H9 (cell line): ENCODE results near the gene CLCNKA. TPM values are rescaled to one million over a fixed set of nuclear protein-coding genes. Genes with fewer than 3 reads are reported as not detected.

Experiments used
- DNase-seq: peaks from one replicate; pipeline ENCODE4 v3.0.0-alpha.2; 2017
- H2AFZ ChIP-seq: one replicate; pipeline ENCODE4 v1.6.1; 2013; ENCODE audit warnings: mild to moderate bottlenecking, low read length, control low read depth, moderate library complexity
- H2AK5ac ChIP-seq: 2 replicates; pipeline ENCODE4 v1.6.1; 2013; ENCODE audit warnings: low read length, control low read depth, mixed read lengths; ENCODE audit not compliant: insufficient read length
- H2BK120ac ChIP-seq: one replicate; pipeline ENCODE4 v1.6.1; 2013; ENCODE audit warnings: low read depth, mild to moderate bottlenecking, low read length, control low read depth, inconsistent platforms; ENCODE audit not compliant: poor library complexity, severe bottlenecking
- H2BK12ac ChIP-seq: 2 replicates; pipeline ENCODE4 v1.6.1; 2013; ENCODE audit warnings: low read length, control low read depth, mixed read lengths, low read depth; ENCODE audit not compliant: insufficient read length
- H2BK15ac ChIP-seq: 2 replicates; pipeline ENCODE4 v1.6.1; 2013; ENCODE audit warnings: low read depth, low read length, control low read depth
- H2BK20ac ChIP-seq: one replicate; pipeline ENCODE4 v1.6.1; 2013; ENCODE audit warnings: low read depth, mild to moderate bottlenecking, low read length, control low read depth, inconsistent platforms; ENCODE audit not compliant: poor library complexity, severe bottlenecking
- H2BK5ac ChIP-seq: 2 replicates; pipeline ENCODE4 v1.6.1; 2013; ENCODE audit warnings: low read length, control low read depth, mixed read lengths; ENCODE audit not compliant: insufficient read length
- H3K14ac ChIP-seq: 2 replicates; pipeline ENCODE4 v1.6.1; 2013; ENCODE audit warnings: low read length, control low read depth; ENCODE audit not compliant: insufficient read depth
- H3K18ac ChIP-seq: 2 replicates; pipeline ENCODE4 v1.6.1; 2013; ENCODE audit warnings: low read depth, mild to moderate bottlenecking, mixed read lengths, low read length, control low read depth; ENCODE audit not compliant: insufficient read length
- H3K23ac ChIP-seq: 2 replicates; pipeline ENCODE4 v1.6.1; 2013; ENCODE audit warnings: low read length, control low read depth, mixed read lengths, low read depth; ENCODE audit not compliant: insufficient read length
- H3K23me2 ChIP-seq: 2 replicates; pipeline ENCODE4 v1.6.1; 2013; ENCODE audit warnings: low read depth, mild to moderate bottlenecking, mixed read lengths, low read length, control low read depth; ENCODE audit not compliant: insufficient read length, poor library complexity, severe bottlenecking
- H3K27ac ChIP-seq: 2 replicates; pipeline ENCODE4 v1.5.1; 2013; ENCODE audit warnings: low read length, control low read depth, mixed read lengths, low read depth; ENCODE audit not compliant: insufficient read length
- H3K27me3 ChIP-seq: 2 replicates; pipeline ENCODE4 v1.6.1; 2013; ENCODE audit warnings: low read length, control low read depth, inconsistent platforms; ENCODE audit not compliant: insufficient read depth
- H3K4ac ChIP-seq: 2 replicates; pipeline ENCODE4 v1.6.1; 2013; ENCODE audit warnings: low read depth, mild to moderate bottlenecking, control low read depth, inconsistent platforms, low read length, moderate library complexity
- H3K4me1 ChIP-seq: 2 replicates; pipeline ENCODE4 v1.6.1; 2013; ENCODE audit warnings: low read length, control low read depth, inconsistent platforms; ENCODE audit not compliant: insufficient read depth
- H3K4me2 ChIP-seq: 2 replicates; pipeline ENCODE4 v1.6.1; 2013; ENCODE audit warnings: low read length, control low read depth, mixed read lengths; ENCODE audit not compliant: insufficient read length, insufficient read depth
- H3K56ac ChIP-seq: 2 replicates; pipeline ENCODE4 v1.6.1; 2013; ENCODE audit warnings: low read depth, mild to moderate bottlenecking, mixed read lengths, low read length, control low read depth; ENCODE audit not compliant: insufficient read length
- H3K79me1 ChIP-seq: 2 replicates; pipeline ENCODE4 v1.6.1; 2013; ENCODE audit warnings: low read depth, mild to moderate bottlenecking, moderate library complexity, low read length, control low read depth, inconsistent platforms; ENCODE audit not compliant: insufficient read depth, poor library complexity, severe bottlenecking
- H3K79me2 ChIP-seq: 2 replicates; pipeline ENCODE4 v1.6.1; 2013; ENCODE audit warnings: low read length, control low read depth, inconsistent platforms; ENCODE audit not compliant: insufficient read depth
- H3K9ac ChIP-seq: 2 replicates; pipeline ENCODE4 v1.6.1; 2013; ENCODE audit warnings: low read length, control low read depth, mixed read lengths; ENCODE audit not compliant: insufficient read length; ENCODE audit errors: extremely low read depth
- H3K9me3 ChIP-seq: one replicate; pipeline ENCODE4 v1.6.1; 2013; ENCODE audit warnings: low read depth, low read length, inconsistent platforms; ENCODE audit not compliant: control insufficient read depth
- H3T11ph ChIP-seq: one replicate; pipeline ENCODE4 v1.6.1; 2013; ENCODE audit warnings: mild to moderate bottlenecking, low read length, control low read depth, inconsistent platforms
- H4K20me1 ChIP-seq: one replicate; pipeline ENCODE4 v1.6.1; 2013; ENCODE audit not compliant: control insufficient read depth, insufficient read length, insufficient read depth
- H4K5ac ChIP-seq: 2 replicates; pipeline ENCODE4 v1.6.1; 2013; ENCODE audit warnings: low read depth, mild to moderate bottlenecking, mixed read lengths, low read length, control low read depth; ENCODE audit not compliant: insufficient read length
- H4K8ac ChIP-seq: replicated peaks from 2 replicates; pipeline ENCODE4 v1.6.1; 2013; ENCODE audit warnings: low read length, control low read depth, mixed read lengths, low read depth; ENCODE audit not compliant: insufficient read length
- H4K91ac ChIP-seq: 2 replicates; pipeline ENCODE4 v1.6.1; 2013; ENCODE audit warnings: low read depth, mild to moderate bottlenecking, moderate library complexity, mixed read lengths, low read length, control low read depth; ENCODE audit not compliant: insufficient read length
- H3K27ac Mint-ChIP-seq, 3 experiments: 2 replicates in 2 of 3; 3 replicates in 1 of 3; pipeline ENCODE4 v1.8.0; 2020 to 2021; ENCODE audit warnings: mixed read lengths in 3 of 3, mild to moderate bottlenecking in 1 of 3, moderate library complexity in 1 of 3
- H3K27me3 Mint-ChIP-seq: 2 replicates; pipeline ENCODE4 v1.8.0; 2021; ENCODE audit warnings: low read depth, mild to moderate bottlenecking, moderate library complexity, mixed read lengths
- H3K36me3 Mint-ChIP-seq, 3 experiments: 2 replicates in 2 of 3; 3 replicates in 1 of 3; pipeline ENCODE4 v1.8.0; 2020 to 2021; ENCODE audit warnings: low read depth in 3 of 3, mixed read lengths in 3 of 3; ENCODE audit not compliant: insufficient read depth in 1 of 3
- H3K4me1 Mint-ChIP-seq, 2 experiments: 2 replicates each; pipeline ENCODE4 v1.8.0; 2020; ENCODE audit warnings: mixed read lengths in 2 of 2
- H3K4me3 Mint-ChIP-seq, 2 experiments: 2 replicates in 1 of 2; 3 replicates in 1 of 2; pipeline ENCODE4 v1.8.0; 2020 to 2021; ENCODE audit warnings: mild to moderate bottlenecking in 2 of 2, mixed read lengths in 2 of 2, moderate library complexity in 1 of 2
- H3K9me3 Mint-ChIP-seq, 2 experiments: 2 replicates in 1 of 2; 3 replicates in 1 of 2; pipeline ENCODE4 v1.8.0; 2020; ENCODE audit warnings: mild to moderate bottlenecking in 2 of 2, mixed read lengths in 2 of 2, moderate library complexity in 1 of 2
- CTCF ChIP-seq: fragments of 200-600 bp; sonication (generic); conservative IDR thresholded peaks from 3 replicates; pipeline ENCODE4 v1.8.0; 2021; ENCODE audit warnings: antibody characterized with exemption, mild to moderate bottlenecking
- WGBS: extraction: QIAGEN DNeasy Blood & Tissue Kit; methylation state at CpG from one replicate; pipeline ENCODE4 v1.1.7; 2013; ENCODE audit warnings: missing lambda C conversion rate, low lambda C conversion rate, mixed read lengths; ENCODE audit not compliant: insufficient read length; ENCODE audit errors: extremely low coverage; 5-methylcytosine and 5-hydroxymethylcytosine counted together
- total RNA-seq: library from RNA; stranded (reverse); gene quantifications from 2 replicates; pipeline ENCODE4 v1.2.1, GENCODE V29; 2021

Gene CLCNKA
- total RNA-seq, 1 experiment from 2014 or later: 0.98 TPM

DNA sequence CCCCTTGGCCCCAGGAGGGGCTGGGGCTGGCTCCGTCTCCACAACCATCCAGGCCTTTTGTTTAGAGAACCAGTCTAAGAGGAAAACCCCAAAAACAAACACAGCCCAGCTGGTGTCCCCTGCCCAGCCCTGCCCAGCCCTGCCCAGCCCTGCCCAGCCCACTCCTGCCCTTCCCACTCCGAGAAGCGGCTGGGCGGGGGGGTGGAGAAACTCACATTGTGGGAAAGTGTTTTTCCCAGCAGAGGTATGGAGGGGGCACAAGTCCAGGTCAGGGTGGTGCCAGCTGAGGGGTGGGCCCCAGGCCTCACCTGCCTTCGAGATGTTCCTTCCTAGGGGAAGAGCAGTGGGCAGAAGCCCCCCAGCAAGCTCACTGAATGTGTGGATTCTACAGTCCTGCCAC is 61.6 kb downstream of the CLCNKA start:
- Histone ChIP-seq H3K27ac (no peak overlapping the region), H4K20me1 (no peaks in the 10 kb centered on the region), H3K23me2 (no peaks in the 10 kb centered on the region), H2BK120ac (no peak overlapping the region), H3K4me2 (no peak overlapping the region), H3K23ac (no peak overlapping the region), H3K79me2 (no peaks in the 10 kb centered on the region), H2AFZ (no peak overlapping the region), H3K79me1 (no peaks in the 10 kb centered on the region), H3K56ac (no peak overlapping the region), H2BK5ac (no peak overlapping the region), H3K27me3 (no peaks in the 10 kb centered on the region), H4K5ac (no peak overlapping the region), H3K4me1 (no peaks in the 10 kb centered on the region), H3K14ac (no peak overlapping the region), H2BK20ac (no peak overlapping the region), H4K8ac (no peak overlapping the region), H2AK5ac (no peak overlapping the region), H3K9ac (no peak overlapping the region), H2BK12ac (no peak overlapping the region), H4K91ac (no peak overlapping the region), H3K4ac (no peak overlapping the region), H2BK15ac (no peak overlapping the region), H3K9me3 (no peaks in the 10 kb centered on the region), H3K18ac (no peak overlapping the region), H3T11ph (no peak overlapping the region)
- H3K4me1 Mint-ChIP-seq: peaks cover 12 to 16% of the 10 kb centered on the region in 2 experiments
- H3K27me3 Mint-ChIP-seq: peaks cover 3% of the 10 kb centered on the region
- no peaks in the 10 kb centered on the region for H3K36me3 Mint-ChIP-seq
- DNase-seq: no peak
- no peak overlapping the region for H3K27ac Mint-ChIP-seq
- no peak overlapping the region for H3K4me3 Mint-ChIP-seq
- no peak for TF ChIP-seq CTCF
- no peaks in the 10 kb centered on the region for H3K9me3 Mint-ChIP-seq
- WGBS: no CpG with 5 or more reads among the region's 5 CpGs

Other genes starting within 250 kb of the CLCNKA start
- gene UQCRHL, start 214.4 kb upstream of the CLCNKA start, total RNA-seq: 2.0 and 2.6 TPM in 2 replicates
- 54.3 and 59.6 TPM in 2 replicates for gene SPEN, start 174.3 kb upstream of the CLCNKA start, total RNA-seq
- gene ZBTB17, start 45.9 kb upstream of the CLCNKA start, total RNA-seq: 16.5 and 16.7 TPM in 2 replicates
- gene SRARP, start 17.8 kb upstream of the CLCNKA start, total RNA-seq: not detected in 2 replicates
- gene HSPB7, start 4.0 kb upstream of the CLCNKA start, total RNA-seq: not detected in 2 replicates
- gene CLCNKB, start 21.7 kb downstream of the CLCNKA start, total RNA-seq: 1.7 and 1.8 TPM in 2 replicates
- 0.48 and 0.61 TPM in 2 replicates for gene FAM131C, start 51.6 kb downstream of the CLCNKA start, total RNA-seq
- gene EPHA2, start 134.0 kb downstream of the CLCNKA start, total RNA-seq: 32.8 and 33.1 TPM in 2 replicates
- 18.5 and 21.1 TPM in 2 replicates for gene ARHGEF19, start 190.6 kb downstream of the CLCNKA start, total RNA-seq
- 6.3 and 7.7 TPM in 2 replicates for gene CPLANE2, start 215.1 kb downstream of the CLCNKA start, total RNA-seq